ENCODE measurements around the gene SERPINA5.

The SERPINA5 gene

GRCh38 chr14:94581127-94581999 is at the start of gene SERPINA5:
Gene SERPINA5, plus strand, starts transcription at chr14:94581426. Its CDS starts 5,937 bp downstream, at chr14:94587363.
- DNase-seq: no peak

GRCh38 chr14:94532447-94532846 is 48.8 kb upstream of the SERPINA5 start:
- no peak for DNase-seq

DNA sequence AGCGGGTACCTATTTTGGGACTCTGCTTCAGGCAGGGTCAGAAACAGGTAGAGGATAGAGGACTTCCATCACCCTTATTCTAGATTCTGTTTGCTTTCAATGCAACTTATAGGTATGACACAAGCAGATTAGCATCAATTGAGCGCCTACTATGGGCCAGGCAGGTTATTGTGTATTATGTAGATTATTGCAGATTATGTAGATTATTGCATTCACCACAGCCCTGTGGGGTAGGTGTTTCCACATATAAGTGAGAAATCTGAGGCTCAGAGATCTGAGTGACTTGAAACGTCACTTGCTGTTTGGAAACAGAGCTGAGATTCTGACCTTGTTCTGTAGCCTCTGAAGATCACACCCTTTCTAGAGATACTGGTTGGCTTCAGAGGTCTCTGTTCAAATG is 45.7 kb upstream of the SERPINA5 start:
- no peak for DNase-seq

GRCh38 chr14:94536836-94537235 is 44.4 kb upstream of the SERPINA5 start:
- DNase-seq: peak; percentile 19

DNA sequence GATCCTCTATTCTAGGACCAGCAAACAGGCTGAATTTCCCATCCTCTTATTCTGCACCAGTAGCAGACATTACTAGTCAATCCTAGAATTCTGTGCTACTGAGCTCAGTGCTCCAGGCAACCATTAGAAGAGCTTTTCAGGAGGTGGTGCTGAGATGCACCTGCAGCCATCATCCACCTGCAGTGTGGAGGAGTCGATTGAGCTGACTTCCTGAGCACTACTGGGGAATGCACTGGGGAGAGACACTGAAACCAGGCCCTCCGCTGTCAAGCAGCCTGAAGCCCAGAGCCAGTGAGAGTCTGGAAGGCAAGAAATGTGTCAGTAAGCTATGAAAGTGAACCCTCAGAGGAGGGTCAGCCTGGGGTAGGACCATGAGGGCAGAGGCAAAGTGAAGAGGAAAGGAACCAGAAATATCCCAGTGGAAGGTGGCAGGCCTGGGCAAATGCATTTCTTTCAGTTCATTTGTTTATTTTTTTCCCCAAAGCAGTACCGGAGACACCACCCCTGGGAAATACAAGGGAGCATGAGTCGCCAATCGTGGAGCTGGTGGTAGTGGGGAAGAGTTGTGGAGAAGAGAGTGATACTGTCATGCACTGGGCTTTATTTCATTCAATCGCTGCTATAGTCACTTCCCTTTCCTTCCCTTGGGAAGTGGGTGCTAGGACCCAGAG is 43.0 kb upstream of the SERPINA5 start:
- DNase-seq: no peak

DNA sequence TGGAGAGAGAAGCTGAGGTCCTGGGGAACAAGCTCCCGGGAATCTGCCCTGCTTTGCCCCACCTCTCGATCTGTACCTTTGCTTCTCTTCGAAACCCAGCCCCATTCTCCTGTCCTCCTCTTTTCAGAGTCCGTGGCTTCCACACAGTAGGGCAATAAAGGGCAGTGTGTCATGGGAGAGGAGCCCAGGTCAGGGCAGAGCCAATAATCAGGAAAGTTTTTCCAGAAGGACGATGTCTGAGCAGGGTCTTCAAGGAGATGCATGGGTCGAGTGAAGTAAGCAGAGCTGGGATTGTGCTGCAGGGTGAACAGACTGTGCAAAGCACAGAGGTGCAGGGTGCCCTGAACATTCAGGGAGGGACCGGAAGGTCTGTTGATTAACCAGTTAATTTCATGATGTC is 42.0 kb upstream of the SERPINA5 start:
- no peak for DNase-seq

- no peak for DNase-seq
These were observed 41.0 kb upstream of the SERPINA5 start for GRCh38 chr14:94540031-94540794.

DNA sequence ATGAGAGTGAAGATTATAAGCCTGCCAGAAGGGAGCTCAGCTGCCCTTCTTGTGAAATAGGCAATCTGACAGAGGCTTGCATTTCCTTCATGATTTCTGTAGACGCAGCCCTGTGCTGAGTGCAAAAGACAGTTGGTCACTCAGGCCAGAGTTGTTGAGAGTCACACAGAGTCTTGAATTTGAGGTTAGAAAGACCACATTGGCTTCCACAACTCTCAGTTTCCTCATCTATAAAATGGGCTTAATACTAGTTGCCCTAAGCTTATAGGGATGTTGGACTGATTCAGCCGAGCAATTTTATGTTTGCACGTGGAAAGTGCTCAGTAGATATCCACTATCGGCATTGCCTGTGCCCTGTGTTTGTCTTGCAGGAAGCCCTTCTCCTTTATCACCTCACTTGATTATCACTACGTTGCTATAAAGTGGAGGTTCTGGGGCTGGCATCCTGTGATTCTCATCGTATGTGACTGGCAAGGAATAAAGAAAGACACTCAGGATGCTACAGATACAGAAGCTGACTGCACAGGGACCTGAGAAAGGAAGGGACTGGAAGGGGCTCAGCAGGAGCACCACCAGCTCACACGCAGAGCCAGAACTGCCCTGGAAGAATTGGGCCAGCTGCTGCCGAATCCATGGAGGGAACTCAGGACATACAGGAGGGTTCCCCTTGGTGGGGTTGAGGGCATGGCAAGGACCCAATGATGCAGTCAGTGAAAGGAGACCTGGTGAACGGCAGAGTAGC is 39.8 kb upstream of the SERPINA5 start:
- no peak for DNase-seq

- DNase-seq: no peak
These were observed 39.0 kb upstream of the SERPINA5 start for GRCh38 chr14:94542111-94542810.

- no peak for DNase-seq
These were observed 38.3 kb upstream of the SERPINA5 start for GRCh38 chr14:94542811-94543440.

GRCh38 chr14:94543449-94544124 is 37.6 kb upstream of the SERPINA5 start:
- DNase-seq: no peak

- DNase-seq: no peak
These were observed 36.5 kb upstream of the SERPINA5 start for GRCh38 chr14:94544726-94545125.

DNA sequence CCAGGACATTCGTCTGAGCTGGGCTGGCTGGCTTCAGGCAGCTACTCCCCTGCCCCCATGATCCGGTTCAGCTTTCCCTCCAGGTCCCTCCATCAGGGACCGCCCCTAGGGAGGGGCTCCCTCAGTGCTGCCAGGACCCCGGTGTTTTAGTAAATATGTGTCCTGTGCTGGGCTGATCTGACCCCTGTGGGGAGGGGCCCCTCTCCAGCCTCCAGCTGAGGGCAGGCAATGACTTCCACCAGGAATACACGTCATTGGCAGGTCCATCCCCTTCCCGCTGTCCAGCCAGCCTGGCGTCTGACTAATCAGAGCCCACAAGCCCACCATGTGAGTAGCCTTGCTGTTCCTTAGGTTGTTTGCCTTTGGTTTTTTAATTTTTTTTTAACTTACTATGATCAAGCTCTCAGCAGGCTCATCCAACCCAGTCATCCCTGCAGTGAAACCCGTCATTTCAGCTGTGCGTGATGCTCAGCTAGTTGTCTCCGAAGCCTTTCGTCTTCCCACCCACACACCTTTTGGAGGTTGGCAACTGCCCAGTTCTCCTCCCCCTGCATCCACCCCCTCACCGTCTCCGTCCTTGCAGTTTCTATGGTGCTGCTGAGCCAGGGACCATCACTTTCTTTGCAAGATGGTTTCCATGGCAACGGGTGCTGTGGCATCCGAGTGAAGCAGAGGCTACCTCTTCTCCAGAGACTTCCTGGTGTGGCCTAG is 35.9 kb upstream of the SERPINA5 start:
- peak; percentile 6 for DNase-seq

- DNase-seq: no peak
These were observed 34.0 kb upstream of the SERPINA5 start for GRCh38 chr14:94547151-94547680.

- no peak for DNase-seq
These were observed 33.5 kb upstream of the SERPINA5 start for GRCh38 chr14:94547726-94548125.

GRCh38 chr14:94548131-94548998 is 32.9 kb upstream of the SERPINA5 start:
- no peak for DNase-seq

GRCh38 chr14:94548999-94549985 is 31.9 kb upstream of the SERPINA5 start:
- peak; percentile 31 for DNase-seq

DNA sequence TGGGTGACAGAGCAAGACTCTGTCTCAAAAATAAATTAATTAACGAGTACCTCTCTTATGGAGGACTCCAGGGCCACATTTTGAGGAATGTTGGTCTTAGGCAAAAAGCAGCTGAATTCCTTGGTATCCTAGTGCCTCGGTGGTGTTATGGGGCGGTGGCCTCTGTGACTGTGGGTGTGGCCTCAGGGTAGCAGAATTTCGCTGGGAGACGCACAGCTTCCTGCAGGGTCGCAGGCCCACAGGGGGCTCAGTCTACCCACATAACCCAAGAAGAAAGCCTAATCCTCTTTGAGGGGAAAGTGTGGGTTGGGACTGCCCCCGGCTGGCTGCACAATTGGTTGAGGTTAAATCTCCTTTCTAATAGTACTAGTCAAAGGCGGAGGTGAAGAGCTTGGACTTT is 31.2 kb upstream of the SERPINA5 start:
- DNase-seq: no peak

Measured in DMS53 (cell line).